ENCODE results near the gene TSR3. TPM values are rescaled to one million over a fixed set of nuclear protein-coding genes. Genes with fewer than 3 reads are reported as not detected.

TSR3 gene
- total and polyA plus RNA-seq, 4 donors, result 20.3 to 29.9 (median 28.9) TPM

- TF ChIP-seq, protein P1, sequence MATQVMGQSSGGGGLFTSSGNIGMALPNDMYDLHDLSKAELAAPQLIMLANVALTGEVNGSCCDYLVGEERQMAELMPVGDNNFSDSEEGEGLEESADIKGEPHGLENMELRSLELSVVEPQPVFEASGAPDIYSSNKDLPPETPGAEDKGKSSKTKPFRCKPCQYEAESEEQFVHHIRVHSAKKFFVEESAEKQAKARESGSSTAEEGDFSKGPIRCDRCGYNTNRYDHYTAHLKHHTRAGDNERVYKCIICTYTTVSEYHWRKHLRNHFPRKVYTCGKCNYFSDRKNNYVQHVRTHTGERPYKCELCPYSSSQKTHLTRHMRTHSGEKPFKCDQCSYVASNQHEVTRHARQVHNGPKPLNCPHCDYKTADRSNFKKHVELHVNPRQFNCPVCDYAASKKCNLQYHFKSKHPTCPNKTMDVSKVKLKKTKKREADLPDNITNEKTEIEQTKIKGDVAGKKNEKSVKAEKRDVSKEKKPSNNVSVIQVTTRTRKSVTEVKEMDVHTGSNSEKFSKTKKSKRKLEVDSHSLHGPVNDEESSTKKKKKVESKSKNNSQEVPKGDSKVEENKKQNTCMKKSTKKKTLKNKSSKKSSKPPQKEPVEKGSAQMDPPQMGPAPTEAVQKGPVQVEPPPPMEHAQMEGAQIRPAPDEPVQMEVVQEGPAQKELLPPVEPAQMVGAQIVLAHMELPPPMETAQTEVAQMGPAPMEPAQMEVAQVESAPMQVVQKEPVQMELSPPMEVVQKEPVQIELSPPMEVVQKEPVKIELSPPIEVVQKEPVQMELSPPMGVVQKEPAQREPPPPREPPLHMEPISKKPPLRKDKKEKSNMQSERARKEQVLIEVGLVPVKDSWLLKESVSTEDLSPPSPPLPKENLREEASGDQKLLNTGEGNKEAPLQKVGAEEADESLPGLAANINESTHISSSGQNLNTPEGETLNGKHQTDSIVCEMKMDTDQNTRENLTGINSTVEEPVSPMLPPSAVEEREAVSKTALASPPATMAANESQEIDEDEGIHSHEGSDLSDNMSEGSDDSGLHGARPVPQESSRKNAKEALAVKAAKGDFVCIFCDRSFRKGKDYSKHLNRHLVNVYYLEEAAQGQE (IDR thresholded peaks at IDR 0.05), result no peak
These were observed 12.8 kb upstream of the TSR3 start (continued) for GRCh38 chr16:1364510-1364909.

GRCh38 chr16:1363501-1364041, 11.9 kb upstream of the TSR3 start:
- WGBS, result 44% methylated on average over 18 of the region's 18 CpGs
- peaks cover 4 to 54% (median 33%) of the 10 kb centered on the region in 4 donors for H3K36me3 ChIP-seq (ENCODE audit: control insufficient read depth in 4 of 4, insufficient read depth in 3 of 4, low read depth in 1 of 4, low read length in 3 of 4)
- DNase-seq (ENCODE audit: low spot score), result peak; percentile 81

DNA sequence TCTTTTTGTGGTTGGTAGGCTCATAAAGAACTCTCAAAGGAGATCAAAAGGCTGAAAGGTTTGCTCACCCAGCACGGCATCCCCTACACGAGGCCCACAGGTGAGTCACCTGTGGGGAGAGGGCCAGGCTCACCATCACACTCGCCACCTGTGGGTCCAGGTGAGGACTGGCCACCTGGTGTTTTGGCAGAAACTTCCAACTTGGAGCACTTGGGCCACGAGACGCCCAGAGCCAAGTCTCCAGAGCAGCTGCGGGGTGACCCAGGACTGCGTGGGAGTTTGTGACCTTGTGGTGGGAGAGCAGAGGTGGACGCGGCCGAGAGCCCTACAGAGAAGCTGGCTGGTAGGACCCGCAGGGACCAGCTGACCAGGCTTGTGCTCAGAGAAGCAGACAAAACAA, 11.1 kb upstream of the TSR3 start:
- H3K4me3 ChIP-seq (ENCODE audit: low read depth in 1 of 3, low read length in 3 of 3), result no peak overlapping the region
- peaks cover 4 to 51% (median 32%) of the 10 kb centered on the region in 4 donors for H3K36me3 ChIP-seq (ENCODE audit: control insufficient read depth in 4 of 4, insufficient read depth in 3 of 4, low read depth in 1 of 4, low read length in 3 of 4)
- WGBS, result 92% methylated on average over 11 of the region's 11 CpGs
- H3K9ac ChIP-seq (ENCODE audit: low read depth in 1 of 2, low read length in 2 of 2), result no peak overlapping the region
- TF ChIP-seq SP1 (IDR thresholded peaks at IDR 0.05), result no peak
- no peak for TF ChIP-seq EGR1 (IDR thresholded peaks at IDR 0.05; ENCODE audit: low read depth in 2 of 2)
- no peak for TF ChIP-seq FOXA1 (IDR thresholded peaks at IDR 0.05)
- no peak for TF ChIP-seq YY1 (IDR thresholded peaks at IDR 0.05)
- TF ChIP-seq, protein P2, sequence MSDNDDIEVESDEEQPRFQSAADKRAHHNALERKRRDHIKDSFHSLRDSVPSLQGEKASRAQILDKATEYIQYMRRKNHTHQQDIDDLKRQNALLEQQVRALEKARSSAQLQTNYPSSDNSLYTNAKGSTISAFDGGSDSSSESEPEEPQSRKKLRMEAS (IDR thresholded peaks at IDR 0.05), result no peak
- TF ChIP-seq, protein P3, sequence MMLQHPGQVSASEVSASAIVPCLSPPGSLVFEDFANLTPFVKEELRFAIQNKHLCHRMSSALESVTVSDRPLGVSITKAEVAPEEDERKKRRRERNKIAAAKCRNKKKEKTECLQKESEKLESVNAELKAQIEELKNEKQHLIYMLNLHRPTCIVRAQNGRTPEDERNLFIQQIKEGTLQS (IDR thresholded peaks at IDR 0.05), result no peak
- TF ChIP-seq GABPA (IDR thresholded peaks at IDR 0.05 in 1 of 2, conservative IDR thresholded peaks at IDR 0.05 in 1 of 2), result no peak
- TF ChIP-seq HNF4G (IDR thresholded peaks at IDR 0.05), result no peak
- H3K9me3 ChIP-seq (ENCODE audit: control insufficient read depth in 4 of 4, low read length in 3 of 4), result no peaks in the 10 kb centered on the region
- H3K4me1 ChIP-seq (ENCODE audit: control insufficient read depth in 4 of 4, insufficient read depth in 4 of 4, low read length in 3 of 4), result no peaks in the 10 kb centered on the region
- H3K27ac ChIP-seq (ENCODE audit: low read depth in 1 of 2, low read length in 2 of 2), result no peak overlapping the region
- no peak for DNase-seq (ENCODE audit: low spot score)
- no peaks in the 10 kb centered on the region for H3K27me3 ChIP-seq (ENCODE audit: control insufficient read depth in 4 of 4, insufficient read depth in 4 of 4, low read length in 3 of 4)

More at GRCh38 chr16:1363501-1364041, 11.9 kb upstream of the TSR3 start:
- Histone ChIP-seq H3K9me3 (ENCODE audit: control insufficient read depth in 4 of 4, low read length in 3 of 4) (no peaks in the 10 kb centered on the region), H3K27ac (ENCODE audit: low read depth in 1 of 2, low read length in 2 of 2) (no peak overlapping the region), H3K4me3 (ENCODE audit: low read depth in 1 of 3, low read length in 3 of 3) (no peak overlapping the region), H3K9ac (ENCODE audit: low read depth in 1 of 2, low read length in 2 of 2) (no peak overlapping the region), H3K4me1 (ENCODE audit: control insufficient read depth in 4 of 4, insufficient read depth in 4 of 4, low read length in 3 of 4) (no peaks in the 10 kb centered on the region), H3K27me3 (ENCODE audit: control insufficient read depth in 4 of 4, insufficient read depth in 4 of 4, low read length in 3 of 4) (no peaks in the 10 kb centered on the region)
- no peak for TF ChIP-seq NR2F2 (IDR thresholded peaks at IDR 0.05)
- TF ChIP-seq RAD21 (IDR thresholded peaks at IDR 0.05), result peak; percentile 72 to 84
- TF ChIP-seq CTCF (IDR thresholded peaks at IDR 0.05; ENCODE audit: low read depth, low read length, missing input control), result peak; percentile 71

Measured in liver (tissue), 9 donors.